MCF 10A (cell line): ENCODE measurements around the gene FASLG. TPM values are rescaled to one million over a fixed set of nuclear protein-coding genes. Genes with fewer than 3 reads are reported as not detected.

Experiments
- BruUV-seq: library from RNA; stranded (reverse); fragments of 400-500 nt; replicated peaks from 2 replicates; lab custom pipeline; 2021; lab: Mats Ljungman, UMichigan
- CTCF ChIA-PET: fragments of 300-600 bp; sonication (Branson Sonifier 250); formaldehyde crosslinking; extraction: SDS; loops from one replicate; lab custom pipeline; 2021; ENCODE audit warnings: antibody characterized with exemption, inconsistent platforms; lab: Yijun Ruan, JAX
- POLR2A ChIA-PET: fragments of 300-600, 350-650 bp; sonication (Branson Sonifier 250); formaldehyde crosslinking; extraction: SDS; loops from one replicate; lab custom pipeline; 2020; ENCODE audit warnings: antibody characterized with exemption, inconsistent platforms; lab: Yijun Ruan, JAX
- DNase-seq: peaks from one replicate; pipeline ENCODE4 v3.0.0-alpha.2; 2018; ENCODE audit not compliant: unreplicated experiment
- H3K27ac Mint-ChIP-seq: one replicate; pipeline ENCODE4 v1.8.0; 2022; ENCODE audit warnings: mild to moderate bottlenecking, low read depth, mixed read lengths; ENCODE audit not compliant: unreplicated experiment
- H3K27me3 Mint-ChIP-seq: one replicate; pipeline ENCODE4 v1.8.0; 2022; ENCODE audit warnings: mixed read lengths; ENCODE audit not compliant: insufficient read depth, unreplicated experiment
- H3K36me3 Mint-ChIP-seq: one replicate; pipeline ENCODE4 v1.8.0; 2022; ENCODE audit warnings: mild to moderate bottlenecking, moderate library complexity, mixed read lengths; ENCODE audit not compliant: insufficient read depth, unreplicated experiment
- H3K4me1 Mint-ChIP-seq: one replicate; pipeline ENCODE4 v1.8.0; 2022; ENCODE audit warnings: mixed read lengths; ENCODE audit not compliant: insufficient read depth, unreplicated experiment
- H3K4me3 Mint-ChIP-seq: one replicate; pipeline ENCODE4 v1.8.0; 2022; ENCODE audit warnings: mild to moderate bottlenecking, moderate library complexity, mixed read lengths; ENCODE audit not compliant: unreplicated experiment
- H3K9me3 Mint-ChIP-seq: one replicate; pipeline ENCODE4 v1.8.0; 2022; ENCODE audit warnings: mixed read lengths; ENCODE audit not compliant: unreplicated experiment
- intact Hi-C: fragments of 100-400 bp; cut with micrococcal nuclease; formaldehyde crosslinking; loops from 2 replicates; pipeline ENCODE4 v1.14.1; 2022
- total RNA-seq: library from RNA; stranded (reverse); gene quantifications from 2 replicates; pipeline ENCODE4 v1.2.3, GENCODE V29; 2022
- TF ChIP-seq, protein P1 (sequence below): fragments of 200-600 bp; IDR thresholded peaks from one replicate; pipeline ENCODE4 v1.8.0; 2022; ENCODE audit warnings: antibody characterized with exemption, mild to moderate bottlenecking; ENCODE audit not compliant: unreplicated experiment

The FASLG gene
- total RNA-seq, 1 experiment from 2014 or later: not detected

DNA sequence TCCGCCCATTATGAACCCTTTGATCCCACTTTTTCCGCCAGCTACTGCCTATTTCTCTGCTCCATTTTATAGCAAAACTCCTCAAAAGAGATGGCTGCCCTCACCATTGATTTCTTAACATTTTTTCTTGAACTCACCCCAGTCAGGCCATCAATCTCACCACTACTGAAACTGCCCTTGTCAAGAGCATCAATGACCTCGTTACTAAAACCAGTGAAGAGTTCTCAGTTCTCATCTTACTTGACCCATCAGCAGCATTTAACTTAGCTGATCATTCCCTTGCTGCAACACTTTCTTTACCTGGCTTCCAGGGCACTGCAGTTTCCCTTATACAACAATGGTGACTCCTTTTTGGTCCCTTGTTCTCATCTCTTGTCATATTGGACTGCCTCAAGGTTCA, 35.2 kb upstream of the FASLG start:
- Mint-ChIP-seq H3K4me3 (no peak overlapping the region), H3K27ac (no peak overlapping the region), H3K36me3 (no peaks in the 10 kb centered on the region), H3K4me1 (no peaks in the 10 kb centered on the region), H3K27me3 (no peaks in the 10 kb centered on the region), H3K9me3 (peaks cover 37% of the 10 kb centered on the region)
- intact Hi-C loops: no loop called here
- CTCF ChIA-PET: interaction anchor here (0.8 kb wide), 1 partner anchor 222 kb away, joined by 3 read pairs; no protein-coding TSS in a partner anchor
- DNase-seq: no peak
- POLR2A ChIA-PET: no interaction called here
- TF ChIP-seq, protein P1, sequence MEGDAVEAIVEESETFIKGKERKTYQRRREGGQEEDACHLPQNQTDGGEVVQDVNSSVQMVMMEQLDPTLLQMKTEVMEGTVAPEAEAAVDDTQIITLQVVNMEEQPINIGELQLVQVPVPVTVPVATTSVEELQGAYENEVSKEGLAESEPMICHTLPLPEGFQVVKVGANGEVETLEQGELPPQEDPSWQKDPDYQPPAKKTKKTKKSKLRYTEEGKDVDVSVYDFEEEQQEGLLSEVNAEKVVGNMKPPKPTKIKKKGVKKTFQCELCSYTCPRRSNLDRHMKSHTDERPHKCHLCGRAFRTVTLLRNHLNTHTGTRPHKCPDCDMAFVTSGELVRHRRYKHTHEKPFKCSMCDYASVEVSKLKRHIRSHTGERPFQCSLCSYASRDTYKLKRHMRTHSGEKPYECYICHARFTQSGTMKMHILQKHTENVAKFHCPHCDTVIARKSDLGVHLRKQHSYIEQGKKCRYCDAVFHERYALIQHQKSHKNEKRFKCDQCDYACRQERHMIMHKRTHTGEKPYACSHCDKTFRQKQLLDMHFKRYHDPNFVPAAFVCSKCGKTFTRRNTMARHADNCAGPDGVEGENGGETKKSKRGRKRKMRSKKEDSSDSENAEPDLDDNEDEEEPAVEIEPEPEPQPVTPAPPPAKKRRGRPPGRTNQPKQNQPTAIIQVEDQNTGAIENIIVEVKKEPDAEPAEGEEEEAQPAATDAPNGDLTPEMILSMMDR: no peak
- BruUV-seq: no TSS peak

- BruUV-seq: no TSS peak
- no peaks in the 10 kb centered on the region for H3K36me3 Mint-ChIP-seq
- DNase-seq: no peak
- H3K9me3 Mint-ChIP-seq: peaks cover 17% of the 10 kb centered on the region
- H3K4me1 Mint-ChIP-seq: peaks cover 18% of the 10 kb centered on the region
- no peak overlapping the region for H3K27ac Mint-ChIP-seq
- POLR2A ChIA-PET: no interaction called here
- intact Hi-C loops: no loop called here
- H3K4me3 Mint-ChIP-seq: no peak overlapping the region
- no peaks in the 10 kb centered on the region for H3K27me3 Mint-ChIP-seq
- CTCF ChIA-PET: no interaction called here
- TF ChIP-seq, protein P1: no peak
These were observed 32.1 kb upstream of the FASLG start for GRCh38 chr1:172626845-172627244.

- BruUV-seq: no TSS peak
- H3K4me3 Mint-ChIP-seq: no peak overlapping the region
These were observed 31.2 kb upstream of the FASLG start for GRCh38 chr1:172627702-172628101.

DNA sequence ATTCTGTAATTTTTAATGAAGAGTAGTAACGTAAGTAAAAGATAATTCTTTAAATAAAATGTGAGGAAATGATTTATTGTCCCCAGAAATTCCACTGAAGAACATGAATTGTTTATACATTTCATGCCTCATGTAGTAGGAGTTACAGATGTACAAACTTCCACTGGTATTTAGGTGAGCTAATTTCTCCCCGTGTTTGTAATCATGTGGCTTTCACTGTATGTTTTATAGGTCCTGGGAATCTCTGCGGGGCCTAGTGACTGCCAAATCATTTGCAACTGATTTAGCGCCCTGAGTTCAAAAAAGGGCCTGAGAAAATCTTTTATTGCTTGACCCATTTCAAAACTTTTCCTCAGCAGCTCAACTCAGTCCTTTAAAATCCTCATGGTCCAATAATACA, 30.5 kb upstream of the FASLG start:
- intact Hi-C loops: no loop called here
- no peak for DNase-seq
- no peaks in the 10 kb centered on the region for H3K36me3 Mint-ChIP-seq
- peaks cover 18% of the 10 kb centered on the region for H3K4me1 Mint-ChIP-seq
- no peak overlapping the region for H3K4me3 Mint-ChIP-seq
- BruUV-seq: no TSS peak
- TF ChIP-seq, protein P1: no peak
- ChIA-PET CTCF (interaction anchor here (0.6 to 3.3 kb wide), 4 partner anchors 45 to 616 kb away, joined by 3 to 13 read pairs (median 4); no protein-coding TSS in a partner anchor), POLR2A (no interaction called here)
- peaks cover 6% of the 10 kb centered on the region for H3K9me3 Mint-ChIP-seq
- H3K27me3 Mint-ChIP-seq: no peaks in the 10 kb centered on the region
- H3K27ac Mint-ChIP-seq: no peak overlapping the region

More at GRCh38 chr1:172627702-172628101, 31.2 kb upstream of the FASLG start:
- TF ChIP-seq, protein P1: no peak
- H3K27me3 Mint-ChIP-seq: no peaks in the 10 kb centered on the region
- H3K9me3 Mint-ChIP-seq: peaks cover 9% of the 10 kb centered on the region
- no peaks in the 10 kb centered on the region for H3K36me3 Mint-ChIP-seq
- intact Hi-C loops: no loop called here
- CTCF ChIA-PET: interaction anchor here (1.0 to 3.3 kb wide), 2 partner anchors 45 to 92 kb away, joined by 4 to 13 read pairs; no protein-coding TSS in a partner anchor
- peaks cover 18% of the 10 kb centered on the region for H3K4me1 Mint-ChIP-seq
- H3K27ac Mint-ChIP-seq: no peak overlapping the region
- DNase-seq: no peak
- POLR2A ChIA-PET: no interaction called here
